ENCODE measurements around the gene ELAVL1.

Gene ELAVL1

GRCh38 chr19:7926727-7927604 is 78.5 kb downstream of the ELAVL1 start:
- Mint-ChIP-seq H3K4me3 (peak overlapping the region; percentile 75), H3K4me1 (ENCODE audit: low read depth) (peaks cover 50% of the 10 kb centered on the region), H3K9me3 (no peaks in the 10 kb centered on the region), H3K27me3 (peaks cover 23% of the 10 kb centered on the region), H3K36me3 (ENCODE audit: low read depth) (peaks cover 71% of the 10 kb centered on the region), H3K27ac (peak overlapping the region; percentile 60)
- intact Hi-C loops (cut with micrococcal nuclease): loop anchor here (10.0 kb wide), 1 partner anchor 242 kb away; the partner anchor contains the start of gene TRAPPC5

GRCh38 chr19:7926021-7926726 is 79.3 kb downstream of the ELAVL1 start, which contains the start of gene CTXN1:
Gene CTXN1 (minus strand): TSS chr19:7926135. CDS start chr19:7925538, 597 bp downstream.
- intact Hi-C loops (cut with micrococcal nuclease): loop anchor here (10.0 kb wide), 1 partner anchor 241 kb away; the partner anchor contains the start of gene TRAPPC5

GRCh38 chr19:7925171-7925851 is 80.1 kb downstream of the ELAVL1 start:
- intact Hi-C loops (cut with micrococcal nuclease): loop anchor here (2.0 to 10.0 kb wide), 2 partner anchors 73 to 241 kb away; partner anchors contain the start of gene TRAPPC5
- H3K36me3 Mint-ChIP-seq (ENCODE audit: low read depth): peaks cover 69% of the 10 kb centered on the region
- H3K4me3 Mint-ChIP-seq: peak overlapping the region; percentile 78
- H3K4me1 Mint-ChIP-seq (ENCODE audit: low read depth): peaks cover 57% of the 10 kb centered on the region
- peaks cover 23% of the 10 kb centered on the region for H3K27me3 Mint-ChIP-seq
- no peaks in the 10 kb centered on the region for H3K9me3 Mint-ChIP-seq
- no peak overlapping the region for H3K27ac Mint-ChIP-seq

More at GRCh38 chr19:7926021-7926726, 79.3 kb downstream of the ELAVL1 start, which contains the start of gene CTXN1:
- Mint-ChIP-seq H3K36me3 (ENCODE audit: low read depth) (peaks cover 71% of the 10 kb centered on the region), H3K4me3 (peak within 1 kb of the TSS; percentile 78), H3K4me1 (ENCODE audit: low read depth) (peaks cover 57% of the 10 kb centered on the region), H3K27me3 (peaks cover 23% of the 10 kb centered on the region), H3K27ac (peak within 1 kb of the TSS; percentile 60), H3K9me3 (no peaks in the 10 kb centered on the region)

- H3K4me1 Mint-ChIP-seq (ENCODE audit: low read depth): peaks cover 61% of the 10 kb centered on the region
- H3K27me3 Mint-ChIP-seq: peaks cover 27% of the 10 kb centered on the region
- H3K27ac Mint-ChIP-seq: no peak overlapping the region
- intact Hi-C loops (cut with micrococcal nuclease): loop anchor here (2.0 to 10.0 kb wide), 2 partner anchors 72 to 240 kb away; partner anchors contain the start of gene TRAPPC5
- peaks cover 63% of the 10 kb centered on the region for H3K36me3 Mint-ChIP-seq (ENCODE audit: low read depth)
- H3K4me3 Mint-ChIP-seq: no peak overlapping the region
- no peaks in the 10 kb centered on the region for H3K9me3 Mint-ChIP-seq
These were observed 80.7 kb downstream of the ELAVL1 start for GRCh38 chr19:7924651-7925170.

- no peaks in the 10 kb centered on the region for H3K9me3 Mint-ChIP-seq
- intact Hi-C loops (cut with micrococcal nuclease): loop anchor here (2.0 to 10.0 kb wide), 2 partner anchors 71 to 239 kb away; partner anchors contain the start of gene TRAPPC5
These were observed 81.2 kb downstream of the ELAVL1 start for GRCh38 chr19:7924241-7924640.

GRCh38 chr19:7923295-7924191 is 81.9 kb downstream of the ELAVL1 start:
- H3K9me3 Mint-ChIP-seq: no peaks in the 10 kb centered on the region
- no peak overlapping the region for H3K4me3 Mint-ChIP-seq
- intact Hi-C loops (cut with micrococcal nuclease): loop anchor here (2.0 to 10.0 kb wide), 2 partner anchors 71 to 239 kb away; partner anchors contain the start of gene TRAPPC5
- H3K36me3 Mint-ChIP-seq (ENCODE audit: low read depth): peaks cover 52% of the 10 kb centered on the region
- H3K27ac Mint-ChIP-seq: peak overlapping the region; percentile 60
- peaks cover 73% of the 10 kb centered on the region for H3K4me1 Mint-ChIP-seq (ENCODE audit: low read depth)
- peaks cover 39% of the 10 kb centered on the region for H3K27me3 Mint-ChIP-seq

More at GRCh38 chr19:7924241-7924640, 81.2 kb downstream of the ELAVL1 start:
- Mint-ChIP-seq H3K27ac (peak overlapping the region; percentile 60), H3K4me1 (ENCODE audit: low read depth) (peaks cover 66% of the 10 kb centered on the region), H3K4me3 (peak overlapping the region; percentile 45), H3K27me3 (peaks cover 32% of the 10 kb centered on the region), H3K36me3 (ENCODE audit: low read depth) (peaks cover 58% of the 10 kb centered on the region)

- H3K27ac Mint-ChIP-seq: no peak overlapping the region
- peaks cover 45% of the 10 kb centered on the region for H3K36me3 Mint-ChIP-seq (ENCODE audit: low read depth)
- H3K27me3 Mint-ChIP-seq: peaks cover 46% of the 10 kb centered on the region
- peak overlapping the region; percentile 23 for H3K4me3 Mint-ChIP-seq
- intact Hi-C loops (cut with micrococcal nuclease): loop anchor here (10.0 kb wide), 1 partner anchor 238 kb away; the partner anchor contains the start of gene TRAPPC5
- H3K9me3 Mint-ChIP-seq: no peaks in the 10 kb centered on the region
- peaks cover 79% of the 10 kb centered on the region for H3K4me1 Mint-ChIP-seq (ENCODE audit: low read depth)
These were observed 82.6 kb downstream of the ELAVL1 start for GRCh38 chr19:7922836-7923195.

- intact Hi-C loops (cut with micrococcal nuclease): loop anchor here (2.0 to 10.0 kb wide), 2 partner anchors 19 to 237 kb away; partner anchors contain the start of genes MAP2K7 and TRAPPC5
- Mint-ChIP-seq H3K9me3 (no peaks in the 10 kb centered on the region), H3K36me3 (ENCODE audit: low read depth) (peaks cover 39% of the 10 kb centered on the region), H3K4me1 (ENCODE audit: low read depth) (peaks cover 80% of the 10 kb centered on the region), H3K27me3 (peaks cover 51% of the 10 kb centered on the region), H3K4me3 (peak overlapping the region; percentile 87), H3K27ac (peak overlapping the region; percentile 94)
These were observed 83.2 kb downstream of the ELAVL1 start for GRCh38 chr19:7921967-7922835.

- Mint-ChIP-seq H3K27ac (peak overlapping the region; percentile 94), H3K36me3 (ENCODE audit: low read depth) (peaks cover 31% of the 10 kb centered on the region), H3K9me3 (no peaks in the 10 kb centered on the region), H3K4me3 (peak overlapping the region; percentile 87), H3K4me1 (ENCODE audit: low read depth) (peaks cover 80% of the 10 kb centered on the region), H3K27me3 (peaks cover 57% of the 10 kb centered on the region)
- intact Hi-C loops (cut with micrococcal nuclease): loop anchor here (2.0 to 10.0 kb wide), 2 partner anchors 19 to 237 kb away; partner anchors contain the start of genes MAP2K7 and TRAPPC5
These were observed 84.0 kb downstream of the ELAVL1 start for GRCh38 chr19:7921302-7921966.

GRCh38 chr19:7920519-7921301 is 84.7 kb downstream of the ELAVL1 start:
- H3K4me1 Mint-ChIP-seq (ENCODE audit: low read depth): peaks cover 81% of the 10 kb centered on the region
- peaks cover 60% of the 10 kb centered on the region for H3K27me3 Mint-ChIP-seq
- H3K27ac Mint-ChIP-seq: peak overlapping the region; percentile 94

More at GRCh38 chr19:7920519-7921301, 84.7 kb downstream of the ELAVL1 start:
- H3K9me3 Mint-ChIP-seq: no peaks in the 10 kb centered on the region
- peaks cover 30% of the 10 kb centered on the region for H3K36me3 Mint-ChIP-seq (ENCODE audit: low read depth)
- H3K4me3 Mint-ChIP-seq: peak overlapping the region; percentile 87
- intact Hi-C loops (cut with micrococcal nuclease): loop anchor here (2.0 to 10.0 kb wide), 2 partner anchors 18 to 236 kb away; partner anchors contain the start of genes MAP2K7 and TRAPPC5

All from dendritic cell treated with granulocyte-macrophage colony-stimulating factor and Interleukin-4, amounts not matched to agents 40 ng/mL and 50 ng/mL, for 4 days (primary cell).